Hematopoietic multipotent progenitor cell treated with erythropoietin and hydrocortisone succinate and interleukin-3 and kit ligand, for 17 days (in vitro differentiated cells): ENCODE data around the gene PDRG1.

Source experiments
- DNase-seq: peaks from one replicate; pipeline ENCODE4 v3.0.0-alpha.2; 2015; ENCODE audit warnings: low spot score

Gene PDRG1

GRCh38 chr20:31907046-31907445, 44.8 kb downstream of the PDRG1 start:
- no peak for DNase-seq

- no peak for DNase-seq
Measured at GRCh38 chr20:31906001-31906400, 45.8 kb downstream of the PDRG1 start.

- no peak for DNase-seq
Measured at GRCh38 chr20:31903627-31904386, 48.0 kb downstream of the PDRG1 start.

DNA sequence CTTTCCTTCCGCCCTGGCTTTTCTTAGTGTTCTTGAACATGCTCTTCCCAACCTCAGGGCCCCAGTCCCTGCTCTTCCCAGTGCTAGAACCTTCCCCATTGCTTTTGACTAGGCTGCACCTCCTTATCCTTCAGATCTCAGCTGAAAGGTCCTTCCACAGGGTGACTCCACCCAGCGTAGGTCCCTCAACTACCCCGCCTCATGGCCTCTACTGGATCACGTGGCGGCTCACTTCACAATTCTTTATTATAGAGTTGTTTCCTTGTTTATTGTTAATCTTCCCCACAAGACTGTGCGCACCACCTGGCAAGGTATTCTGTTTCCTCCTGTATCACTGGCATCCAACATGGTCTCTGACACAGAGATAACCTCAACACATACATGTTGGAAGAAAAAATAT, 50.2 kb downstream of the PDRG1 start:
- no peak for DNase-seq

DNA sequence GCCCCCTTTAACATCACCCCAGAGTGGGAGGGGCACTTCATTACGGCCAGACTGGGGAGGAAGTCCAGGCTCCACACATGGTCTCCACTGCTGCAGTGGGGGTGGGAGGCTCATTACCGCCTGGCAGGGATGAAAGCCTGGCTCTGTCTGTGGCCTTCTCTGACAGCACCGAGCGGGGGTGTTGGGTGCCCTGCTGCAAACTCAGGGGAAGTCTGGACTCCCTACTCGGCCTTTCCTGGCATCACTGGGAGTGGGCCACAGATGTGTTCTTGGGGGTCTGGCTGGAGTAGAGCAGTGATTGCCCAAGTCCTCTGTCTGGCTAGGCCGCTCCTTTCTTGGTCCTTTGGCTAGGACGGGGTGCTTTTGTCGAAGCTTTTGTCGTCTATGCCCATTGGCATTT, 54.3 kb downstream of the PDRG1 start:
- DNase-seq, result no peak

GRCh38 chr20:31896049-31896448, 55.8 kb downstream of the PDRG1 start:
- DNase-seq, result no peak

DNA sequence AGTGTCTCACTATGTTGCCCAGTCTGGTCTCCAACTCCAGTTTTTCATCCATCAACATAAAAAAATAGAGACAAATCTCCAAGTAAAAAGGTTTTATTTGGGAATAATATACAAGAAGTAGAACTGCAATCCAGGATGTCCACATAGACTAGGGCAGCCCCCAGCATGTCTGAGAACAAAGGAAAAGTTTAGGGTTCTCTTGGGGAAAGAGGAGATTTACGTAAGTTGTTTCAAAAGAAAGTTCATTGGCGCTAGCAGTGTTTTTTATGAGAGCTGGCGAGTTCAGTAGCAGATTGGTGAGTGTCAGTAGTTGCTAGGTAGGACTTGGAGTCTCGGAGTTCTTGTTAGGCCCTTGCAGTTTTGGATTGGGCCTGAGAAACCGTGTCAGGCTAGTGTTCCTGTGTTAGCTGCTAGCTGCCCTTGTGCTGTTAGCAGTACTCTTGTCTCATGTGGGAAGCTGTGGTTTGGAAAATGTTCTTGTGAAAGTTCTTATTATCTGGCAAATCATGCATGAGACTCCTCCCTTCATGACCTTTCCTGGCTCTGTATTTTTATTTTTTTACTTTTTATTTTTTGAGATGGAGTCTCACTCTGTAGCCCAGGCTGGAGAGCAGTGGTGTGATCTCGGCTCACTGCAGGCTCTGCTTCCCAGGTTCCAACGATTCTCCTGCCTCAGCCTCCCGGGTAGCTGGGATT, 56.7 kb downstream of the PDRG1 start:
- no peak for DNase-seq
